ENCODE measurements around the gene RPP25L.
A peak's percentile ranks its signal among the peaks of the same experiment; 100 is the strongest.
"Not testable (repeated sequence)": the region's sequence is repeated elsewhere in the genome, so short reads cannot be mapped to it uniquely, and the experiment has no call there.

The RPP25L gene

GRCh38 chr9:34611811-34612787 lies at the start of gene RPP25L:
TSS of gene RPP25L (minus strand) at chr9:34612097. CDS start at chr9:34611296, 801 bp downstream.
- DNase-seq: peak; percentile 48

GRCh38 chr9:34659592-34660253 lies 47.8 kb upstream of the RPP25L start:
- no peak for DNase-seq

GRCh38 chr9:34658461-34658860 lies 46.6 kb upstream of the RPP25L start:
- no peak for DNase-seq

GRCh38 chr9:34656992-34657391 lies 45.1 kb upstream of the RPP25L start:
- DNase-seq: no peak

GRCh38 chr9:34655394-34655793 lies 43.5 kb upstream of the RPP25L start:
- DNase-seq: no peak

GRCh38 chr9:34654323-34655051 lies 42.6 kb upstream of the RPP25L start:
- peak; percentile 56 for DNase-seq

- DNase-seq: no peak
Observed at GRCh38 chr9:34653151-34654072, 41.5 kb upstream of the RPP25L start.

GRCh38 chr9:34652602-34653000 lies 40.7 kb upstream of the RPP25L start:
- DNase-seq: no peak

GRCh38 chr9:34651876-34652601 lies 40.1 kb upstream of the RPP25L start, which contains the start of gene IL11RA:
TSS of gene IL11RA (plus strand) at chr9:34652185. CDS start at chr9:34655218, 3,033 bp downstream.
- no peak for DNase-seq

GRCh38 chr9:34651321-34651720 lies 39.4 kb upstream of the RPP25L start:
- no peak for DNase-seq

GRCh38 chr9:34650816-34651215 lies 38.9 kb upstream of the RPP25L start:
- DNase-seq: no peak

GRCh38 chr9:34648673-34649072 lies 36.8 kb upstream of the RPP25L start:
- DNase-seq: no peak

GRCh38 chr9:34647651-34648050 lies 35.8 kb upstream of the RPP25L start:
- no peak for DNase-seq

- DNase-seq: no peak
Observed at GRCh38 chr9:34647084-34647403, 35.1 kb upstream of the RPP25L start.

GRCh38 chr9:34646211-34647083 lies 34.5 kb upstream of the RPP25L start, which contains the start of gene GALT:
TSS of gene GALT (plus strand) at chr9:34646675. CDS start at chr9:34646705, 30 bp downstream.
- DNase-seq: peak; percentile 92

GRCh38 chr9:34644766-34645314 lies 32.9 kb upstream of the RPP25L start:
- no peak for DNase-seq

GRCh38 chr9:34642679-34643078 lies 30.8 kb upstream of the RPP25L start:
- DNase-seq: no peak

GRCh38 chr9:34639322-34639721 lies 27.4 kb upstream of the RPP25L start:
- DNase-seq: not testable (repeated sequence)

- DNase-seq: no peak
Observed at GRCh38 chr9:34638138-34638445, 26.2 kb upstream of the RPP25L start.
